ENCODE results near the gene MAG. TPM values are rescaled to one million over a fixed set of nuclear protein-coding genes. Genes with fewer than 3 reads are reported as not detected.
A peak's percentile ranks its signal among the peaks of the same experiment; 100 is the strongest.

Gene MAG
- total RNA-seq, 1 donor from 2014 or later: not detected

DNA sequence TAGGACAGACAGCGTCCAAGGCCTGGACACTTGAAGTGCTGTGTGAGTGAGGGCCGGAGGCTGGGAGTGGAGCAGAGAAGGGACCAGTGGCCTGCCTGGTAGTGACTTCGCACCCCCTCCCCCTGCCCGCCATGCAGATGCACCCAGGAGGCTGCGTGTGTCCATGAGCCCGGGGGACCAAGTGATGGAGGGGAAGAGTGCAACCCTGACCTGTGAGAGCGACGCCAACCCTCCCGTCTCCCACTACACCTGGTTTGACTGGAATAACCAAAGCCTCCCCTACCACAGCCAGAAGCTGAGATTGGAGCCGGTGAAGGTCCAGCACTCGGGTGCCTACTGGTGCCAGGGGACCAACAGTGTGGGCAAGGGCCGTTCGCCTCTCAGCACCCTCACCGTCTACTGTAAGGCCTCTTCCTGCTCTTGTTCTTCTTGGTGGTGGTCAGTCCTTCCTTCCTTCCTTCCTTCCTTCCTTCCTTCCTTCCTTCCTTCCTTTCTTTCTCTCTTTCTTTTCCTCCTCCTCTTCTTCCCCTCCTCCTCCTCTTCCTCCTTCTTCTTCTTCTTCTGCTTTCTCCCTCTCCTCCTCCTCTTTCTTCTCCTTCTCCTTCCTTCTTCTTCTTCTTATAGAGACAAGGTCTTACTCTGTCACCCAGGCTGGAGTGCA, 49.7 kb downstream of the MAG start:
- DNase-seq (ENCODE audit: low spot score): no peak

DNA sequence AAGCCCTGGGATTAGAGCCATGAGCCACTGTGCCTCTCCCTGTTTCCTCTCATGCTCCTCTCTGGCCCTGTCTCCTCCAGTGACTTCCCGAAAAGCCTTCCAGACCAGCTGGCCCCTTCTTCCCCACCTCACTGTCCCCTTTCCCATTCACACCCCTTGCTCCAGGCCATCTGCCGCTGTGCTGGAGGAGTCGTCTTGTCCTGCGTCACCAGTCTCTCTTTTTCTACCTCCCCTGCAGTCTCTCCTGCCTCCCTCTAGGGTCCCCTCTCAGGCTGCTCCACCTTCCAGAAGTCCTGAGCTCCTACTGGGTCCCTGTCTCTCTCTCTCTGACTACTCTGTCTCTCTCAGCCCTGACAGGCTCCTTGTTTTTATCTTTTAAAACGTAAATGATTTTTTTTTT, 50.5 kb downstream of the MAG start:
- no peak for DNase-seq (ENCODE audit: low spot score)

DNA sequence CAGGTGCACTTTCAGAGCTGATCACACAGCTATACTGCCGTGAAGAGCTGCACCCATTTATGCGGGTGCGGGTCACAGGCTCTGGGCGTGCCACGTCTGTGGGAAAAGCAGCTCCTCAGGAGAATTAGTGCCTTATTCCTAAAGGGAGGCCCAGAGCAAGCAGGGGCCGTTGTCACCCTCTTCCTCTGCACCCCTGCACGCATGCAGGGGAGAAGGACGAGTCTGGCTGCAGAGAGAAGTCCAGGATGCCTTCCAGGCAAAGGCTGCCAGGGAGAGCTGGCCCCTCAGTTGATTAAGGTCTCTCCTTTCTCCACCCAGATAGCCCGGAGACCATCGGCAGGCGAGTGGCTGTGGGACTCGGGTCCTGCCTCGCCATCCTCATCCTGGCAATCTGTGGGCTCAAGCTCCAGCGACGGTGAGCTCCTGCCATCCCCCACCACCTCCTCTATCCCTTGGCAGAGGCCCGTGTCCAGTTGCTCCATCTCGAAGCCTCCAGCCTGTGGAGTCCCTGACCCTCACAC, 52.6 kb downstream of the MAG start:
- no peak for DNase-seq (ENCODE audit: low spot score)

GRCh38 chr19:35345671-35346111, 53.7 kb downstream of the MAG start:
- DNase-seq (ENCODE audit: low spot score): no peak

DNA sequence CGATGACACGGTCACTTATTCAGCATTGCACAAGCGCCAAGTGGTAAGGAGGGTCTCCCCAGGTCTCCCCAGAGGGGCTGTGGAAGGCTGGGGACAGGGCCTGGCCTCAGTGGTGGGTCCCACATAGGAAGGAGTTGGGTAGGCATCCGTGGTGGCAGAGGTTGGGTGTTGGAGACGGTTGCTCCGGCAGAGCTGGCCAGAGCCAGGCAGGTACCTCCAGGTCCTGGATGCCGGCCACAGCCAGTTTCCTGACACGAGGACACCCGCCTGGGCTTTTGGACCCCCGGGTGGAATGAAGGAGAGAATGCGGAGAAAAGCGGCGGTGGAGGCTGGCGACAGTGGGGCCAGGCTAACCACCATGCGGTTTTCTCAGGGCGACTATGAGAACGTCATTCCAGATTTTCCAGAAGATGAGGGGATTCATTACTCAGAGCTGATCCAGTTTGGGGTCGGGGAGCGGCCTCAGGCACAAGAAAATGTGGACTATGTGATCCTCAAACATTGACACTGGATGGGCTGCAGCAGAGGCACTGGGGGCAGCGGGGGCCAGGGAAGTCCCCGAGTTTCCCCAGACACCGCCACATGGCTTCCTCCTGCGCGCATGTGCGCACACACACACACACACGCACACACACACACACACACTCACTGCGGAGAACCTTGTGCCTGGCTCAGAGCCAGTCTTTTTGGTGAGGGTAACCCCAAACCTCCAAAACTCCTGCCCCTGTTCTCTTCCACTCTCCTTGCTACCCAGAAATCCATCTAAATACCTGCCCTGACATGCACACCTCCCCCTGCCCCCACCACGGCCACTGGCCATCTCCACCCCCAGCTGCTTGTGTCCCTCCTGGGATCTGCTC, 54.5 kb downstream of the MAG start:
- no peak for DNase-seq (ENCODE audit: low spot score)

DNA sequence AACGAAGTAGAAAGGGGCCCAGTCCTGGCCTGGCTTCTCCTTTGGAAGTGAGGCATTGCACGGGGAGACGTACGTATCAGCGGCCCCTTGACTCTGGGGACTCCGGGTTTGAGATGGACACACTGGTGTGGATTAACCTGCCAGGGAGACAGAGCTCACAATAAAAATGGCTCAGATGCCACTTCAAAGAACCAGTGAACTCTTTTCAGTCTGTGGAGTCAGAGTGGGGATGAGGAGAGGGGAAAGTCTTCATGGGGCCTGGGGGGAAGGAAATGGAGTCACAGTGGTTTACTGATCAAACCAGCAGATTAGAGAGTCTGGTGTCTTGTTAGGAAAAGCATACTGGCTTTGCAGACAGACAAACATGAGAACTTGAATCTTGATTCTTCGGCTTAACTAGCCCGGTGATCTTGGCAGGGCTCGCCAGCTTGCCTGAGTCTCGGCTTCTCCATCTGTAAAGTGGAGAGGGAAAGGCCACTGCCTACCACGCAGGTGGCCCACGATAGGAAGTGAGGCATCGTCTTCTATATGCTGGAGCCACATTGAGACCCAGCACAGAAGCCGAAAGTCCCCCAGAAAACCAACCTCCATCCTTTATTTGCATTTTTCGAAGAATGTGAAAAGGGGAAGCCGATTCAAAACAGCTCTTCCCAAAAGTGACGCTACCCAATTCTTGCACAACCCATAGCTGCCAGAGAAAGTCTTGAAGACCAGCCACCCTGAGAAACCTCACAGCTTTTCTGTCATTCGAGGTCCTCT, 55.4 kb downstream of the MAG start, which contains the start of gene FFAR1:
Gene FFAR1, plus strand, starts transcription at position 732 of the 759 bp plus-strand sequence. CDS start 3,650 bp downstream, outside the sequence.
- peak; percentile 30 for DNase-seq (ENCODE audit: low spot score)

DNA sequence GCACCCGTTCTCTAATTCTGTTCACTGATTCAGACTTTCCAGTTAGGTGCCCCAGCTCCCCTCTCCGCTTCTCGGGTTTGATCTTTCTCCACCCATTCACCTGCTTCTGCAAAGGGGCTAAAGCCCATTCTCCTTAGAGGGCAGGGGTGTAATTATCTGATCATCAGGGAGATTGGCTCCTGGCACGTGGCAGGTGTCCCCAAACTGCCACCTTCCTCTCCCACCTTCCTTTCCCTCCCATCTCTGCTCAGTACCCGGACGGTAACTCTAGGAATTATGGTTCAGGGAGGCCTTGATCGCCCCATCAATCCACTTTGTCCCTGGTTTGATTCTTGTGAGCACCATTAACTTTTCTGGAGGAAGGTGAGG, 56.0 kb downstream of the MAG start:
- no peak for DNase-seq (ENCODE audit: low spot score)

DNA sequence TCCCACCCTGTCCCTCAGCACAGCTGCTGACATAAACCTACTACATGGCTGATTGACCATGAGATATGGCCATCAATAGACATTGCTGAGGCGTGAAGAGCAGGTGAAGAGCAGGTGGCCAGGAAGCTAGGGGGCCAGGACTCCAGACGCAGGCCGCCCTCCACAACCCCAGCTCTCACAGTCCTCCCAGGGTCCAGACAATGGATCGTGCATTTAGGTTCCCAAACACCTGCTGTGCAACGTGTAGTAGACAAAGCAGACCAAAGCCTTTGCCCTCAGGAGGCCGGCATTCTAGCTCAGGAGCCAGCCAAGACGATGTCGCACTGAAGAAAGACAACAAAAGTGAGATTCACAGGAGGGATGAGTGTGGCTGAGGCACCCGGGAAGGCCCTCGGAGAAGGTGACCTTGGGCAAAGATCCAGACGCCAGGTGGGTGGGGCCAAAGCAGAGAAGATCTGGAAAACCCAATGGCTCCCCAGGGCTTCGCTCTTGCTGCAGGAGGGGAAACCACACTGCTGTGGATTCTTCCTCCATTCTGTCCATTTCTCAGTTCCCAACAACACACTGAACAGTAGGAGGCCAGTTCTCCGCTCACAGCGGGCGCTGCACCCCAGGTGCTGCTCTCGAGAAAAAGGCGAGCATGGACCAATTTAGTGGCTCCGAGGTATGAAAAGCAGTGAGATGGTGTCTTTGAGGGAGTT, 57.1 kb downstream of the MAG start:
- DNase-seq (ENCODE audit: low spot score): no peak

DNA sequence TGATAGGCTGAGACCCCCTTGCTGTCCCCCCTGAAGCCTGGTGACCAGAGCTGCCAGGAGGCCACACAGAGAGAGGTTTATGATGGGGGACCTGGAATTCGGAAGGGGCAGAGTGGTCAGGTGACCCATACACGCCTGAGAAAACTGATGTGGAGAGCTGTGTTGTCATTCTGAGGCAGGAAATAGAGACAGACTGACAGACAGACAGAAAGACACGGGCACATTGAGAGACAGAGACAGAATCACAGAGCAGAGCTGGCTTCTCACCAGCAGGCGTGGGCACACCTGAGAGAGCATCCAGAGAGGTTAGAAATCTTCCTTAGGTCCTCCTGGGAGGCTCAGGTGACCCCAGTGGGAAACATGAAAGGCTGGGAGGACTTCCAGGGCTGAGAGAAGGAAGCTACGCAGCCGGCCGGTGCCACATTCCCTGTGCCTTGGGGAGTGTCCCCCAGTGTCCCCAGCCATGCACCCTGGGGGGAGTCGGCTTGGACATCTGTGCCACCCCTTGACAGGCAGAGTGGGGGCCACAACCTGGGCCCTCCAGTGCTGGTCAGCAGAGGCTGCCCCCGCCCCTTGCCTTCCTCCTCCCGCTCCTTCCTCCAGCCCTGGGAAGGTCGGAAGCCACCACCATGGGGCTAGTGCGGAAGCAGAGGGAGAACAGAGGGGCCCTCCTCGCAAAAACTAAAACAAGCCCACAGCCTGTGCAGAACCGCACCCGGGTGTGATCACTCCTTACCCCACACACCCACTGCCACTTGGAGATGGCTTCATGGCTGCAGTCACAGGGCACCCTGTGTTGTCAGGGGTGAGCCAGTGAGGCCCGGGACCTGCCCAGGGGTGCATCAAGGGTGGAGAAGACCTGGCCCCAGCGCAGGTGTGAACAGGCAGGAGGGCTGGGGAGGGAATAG, 57.9 kb downstream of the MAG start:
- DNase-seq (ENCODE audit: low spot score): no peak

DNA sequence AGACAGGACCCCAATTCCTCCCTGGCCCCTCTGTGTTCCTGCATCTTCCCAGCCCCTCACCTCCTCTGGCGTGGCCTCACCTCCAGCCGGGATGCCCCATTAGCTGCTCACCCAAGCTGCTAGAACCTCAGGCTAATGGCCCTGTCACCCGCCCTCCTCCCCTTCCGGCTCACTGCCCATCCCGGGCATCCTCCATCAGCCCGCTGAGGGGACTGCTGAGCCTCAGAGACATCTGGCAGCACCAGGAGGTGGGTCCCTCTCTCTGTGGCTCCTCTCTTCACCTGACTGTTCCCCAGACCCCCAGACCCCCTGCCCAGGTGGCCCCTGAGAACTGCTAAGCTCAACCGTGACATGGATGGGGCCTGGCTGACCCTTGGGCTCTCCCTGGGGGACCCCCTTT, 58.6 kb downstream of the MAG start:
- no peak for DNase-seq (ENCODE audit: low spot score)

DNA sequence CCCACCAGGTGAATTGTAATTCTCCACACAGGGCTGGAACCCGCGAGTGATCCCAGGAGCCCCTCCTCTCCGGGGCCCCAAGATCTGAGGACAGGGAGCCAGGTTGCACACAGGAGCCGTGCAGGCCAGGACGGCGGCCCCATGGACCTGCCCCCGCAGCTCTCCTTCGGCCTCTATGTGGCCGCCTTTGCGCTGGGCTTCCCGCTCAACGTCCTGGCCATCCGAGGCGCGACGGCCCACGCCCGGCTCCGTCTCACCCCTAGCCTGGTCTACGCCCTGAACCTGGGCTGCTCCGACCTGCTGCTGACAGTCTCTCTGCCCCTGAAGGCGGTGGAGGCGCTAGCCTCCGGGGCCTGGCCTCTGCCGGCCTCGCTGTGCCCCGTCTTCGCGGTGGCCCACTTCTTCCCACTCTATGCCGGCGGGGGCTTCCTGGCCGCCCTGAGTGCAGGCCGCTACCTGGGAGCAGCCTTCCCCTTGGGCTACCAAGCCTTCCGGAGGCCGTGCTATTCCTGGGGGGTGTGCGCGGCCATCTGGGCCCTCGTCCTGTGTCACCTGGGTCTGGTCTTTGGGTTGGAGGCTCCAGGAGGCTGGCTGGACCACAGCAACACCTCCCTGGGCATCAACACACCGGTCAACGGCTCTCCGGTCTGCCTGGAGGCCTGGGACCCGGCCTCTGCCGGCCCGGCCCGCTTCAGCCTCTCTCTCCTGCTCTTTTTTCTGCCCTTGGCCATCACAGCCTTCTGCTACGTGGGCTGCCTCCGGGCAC, 59.6 kb downstream of the MAG start:
- no peak for DNase-seq (ENCODE audit: low spot score)

GRCh38 chr19:35352177-35352447, 60.2 kb downstream of the MAG start:
- no peak for DNase-seq (ENCODE audit: low spot score)

DNA sequence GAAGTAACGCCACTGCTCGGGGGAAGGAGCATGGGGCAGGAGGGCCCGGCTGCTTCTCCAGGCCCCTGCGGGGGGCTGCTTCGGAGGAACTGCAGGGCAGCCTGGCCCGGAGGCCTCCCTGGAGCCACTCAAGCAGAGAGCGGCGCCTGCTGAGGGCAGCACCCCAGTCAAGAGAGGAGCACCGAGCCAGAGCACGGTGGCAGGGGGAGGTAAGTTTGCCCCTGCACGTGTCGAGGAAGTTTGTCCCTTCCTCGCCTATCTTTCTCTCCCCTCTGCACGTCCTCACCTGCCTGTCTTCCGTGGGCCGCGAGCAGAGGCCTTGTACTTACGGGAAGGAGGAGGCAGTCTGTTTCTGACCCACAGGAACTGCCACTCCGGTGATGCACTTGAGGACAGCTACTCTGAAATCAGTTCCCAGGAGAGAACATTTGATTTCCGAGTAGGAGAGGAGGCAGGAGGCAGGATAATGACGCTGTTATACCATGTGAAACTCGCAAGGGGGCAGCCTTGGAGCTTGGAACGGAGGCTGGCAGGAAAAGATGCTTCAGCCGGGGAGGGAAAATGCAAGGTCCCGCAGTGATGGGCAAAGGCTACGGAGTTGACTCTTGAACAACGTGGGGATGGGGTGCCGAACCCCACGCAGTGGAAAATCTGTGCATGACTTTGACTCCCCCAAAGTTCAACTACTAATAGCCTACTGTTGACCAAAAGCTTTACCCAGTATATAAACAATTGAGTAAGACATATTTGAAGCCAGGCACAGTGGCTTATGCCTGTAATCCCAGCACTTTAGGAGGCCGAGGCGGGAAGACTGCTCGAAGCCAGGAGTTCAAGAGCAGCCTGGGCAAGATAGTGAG, 60.7 kb downstream of the MAG start:
- DNase-seq (ENCODE audit: low spot score): peak; percentile 77

GRCh38 chr19:35353635-35354034, 61.7 kb downstream of the MAG start:
- no peak for DNase-seq (ENCODE audit: low spot score)

- no peak for DNase-seq (ENCODE audit: low spot score)
Observed at GRCh38 chr19:35354898-35355297, 62.9 kb downstream of the MAG start.

DNA sequence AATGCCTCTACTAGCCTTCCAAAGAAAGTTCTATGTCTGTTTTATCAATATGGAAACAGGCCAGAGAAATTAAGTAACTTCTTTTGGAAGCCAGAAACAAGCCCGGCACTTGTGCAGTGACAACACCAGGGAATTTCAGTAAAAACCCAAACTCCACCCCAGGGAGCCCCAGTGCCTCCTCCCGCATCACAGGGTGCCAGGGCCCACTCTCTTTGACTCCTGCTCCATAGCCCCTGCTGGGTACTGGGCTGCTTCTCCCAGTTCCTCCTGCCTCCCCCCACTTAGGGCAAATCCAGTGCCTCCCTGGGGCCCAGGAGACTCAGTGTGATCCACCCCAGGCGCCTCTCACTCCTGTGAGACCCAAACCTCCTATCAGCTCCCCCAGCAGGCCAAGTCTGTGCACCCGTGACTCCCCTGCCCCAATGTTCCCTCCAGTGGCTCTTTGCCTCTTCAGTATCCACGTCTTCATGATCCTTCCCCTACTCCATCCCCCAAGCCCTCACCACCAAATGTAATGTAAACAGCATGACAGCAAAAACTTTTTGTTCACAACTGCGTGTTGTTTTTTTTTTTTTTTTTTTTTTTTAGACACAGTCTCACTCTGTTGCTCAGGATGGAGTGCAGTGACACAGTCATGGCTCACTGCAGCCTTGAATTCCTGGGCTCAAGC, 64.0 kb downstream of the MAG start:
- DNase-seq (ENCODE audit: low spot score): peak; percentile 20

DNA sequence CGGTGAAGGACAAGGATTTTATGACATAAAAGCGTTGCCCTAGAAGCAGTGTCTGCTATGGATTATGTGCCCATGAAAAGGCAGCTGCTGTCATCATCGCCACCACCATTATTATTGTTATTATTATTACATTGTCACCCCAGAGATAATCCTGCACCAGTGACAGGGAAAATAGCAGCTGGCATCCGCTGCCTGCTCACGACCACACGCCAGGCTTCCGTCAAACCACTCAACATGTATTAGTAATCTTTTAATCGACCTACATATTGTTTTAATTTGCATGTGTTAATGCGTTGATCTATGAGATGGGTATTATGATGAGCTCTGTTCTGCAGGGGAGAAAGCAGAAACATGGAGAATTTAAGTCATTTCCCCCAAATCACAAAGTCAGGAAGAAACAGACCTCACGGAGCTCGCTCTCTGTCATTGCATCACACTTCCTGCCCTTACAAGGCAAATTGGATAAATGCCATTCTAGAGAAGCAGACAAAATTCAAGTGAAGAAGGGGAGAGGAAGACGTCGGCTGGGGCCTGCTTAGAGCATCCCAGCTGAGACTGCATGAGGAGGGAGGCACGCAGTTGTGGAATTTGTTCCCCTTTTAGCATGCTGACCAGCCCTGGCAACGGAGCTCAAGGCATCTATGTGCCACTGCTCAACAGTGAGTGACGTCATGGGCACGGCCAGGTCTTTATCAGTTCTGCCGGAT, 66.1 kb downstream of the MAG start, which contains the start of gene FFAR3:
Gene FFAR3, plus strand, starts transcription at position 594 of the 707 bp plus-strand sequence. CDS start 431 bp downstream, outside the sequence.
- DNase-seq (ENCODE audit: low spot score): peak; percentile 77
